Stimulated activated CD8-positive, alpha-beta memory T cell treated with anti-CD3 and anti-CD28 coated beads, Interleukin-4, amount 100 ng/mL, for 4 hours (primary cell): ENCODE measurements around the gene RAB25.
"Not testable (repeated sequence)": the region's sequence is repeated elsewhere in the genome, so short reads cannot be mapped to it uniquely, and the experiment has no call there.

Source experiments
- DNase-seq, 2 donors: peaks; one replicate each; pipeline ENCODE4 v3.0.0-alpha.2; 2020; ENCODE audit warnings: low read depth in 2 of 2, low spot score in 1 of 2

The RAB25 gene

GRCh38 chr1:156060937-156061636 lies at the start of gene RAB25:
RAB25 (plus strand) TSS chr1:156061160; CDS start chr1:156061401, 241 bp downstream.
- no peak for DNase-seq

- no peak for DNase-seq
Observed at GRCh38 chr1:156012051-156012817, 48.7 kb upstream of the RAB25 start.

- no peak for DNase-seq
Observed at GRCh38 chr1:156014829-156015228, 46.1 kb upstream of the RAB25 start.

GRCh38 chr1:156019946-156020292 lies 41.0 kb upstream of the RAB25 start:
- DNase-seq = no peak

- peak; percentile 67 to 75 for DNase-seq
Observed at GRCh38 chr1:156020293-156021092, 40.5 kb upstream of the RAB25 start, which contains the start of gene SSR2. SSR2 (minus strand) TSS chr1:156020951; CDS start chr1:156020167, 784 bp downstream.

GRCh38 chr1:156021093-156021428 lies 39.9 kb upstream of the RAB25 start:
- DNase-seq = no peak

GRCh38 chr1:156021954-156022353 lies 39.0 kb upstream of the RAB25 start:
- no peak for DNase-seq

- DNase-seq = no peak
Observed at GRCh38 chr1:156024801-156025200, 36.2 kb upstream of the RAB25 start.

GRCh38 chr1:156025876-156026275 lies 35.1 kb upstream of the RAB25 start:
- DNase-seq = no peak

GRCh38 chr1:156026588-156026987 lies 34.4 kb upstream of the RAB25 start:
- DNase-seq = no peak

- DNase-seq = no peak
Observed at GRCh38 chr1:156033011-156033410, 27.9 kb upstream of the RAB25 start.

GRCh38 chr1:156034991-156035390 lies 26.0 kb upstream of the RAB25 start:
- not testable (repeated sequence) for DNase-seq

GRCh38 chr1:156042828-156043227 lies 18.1 kb upstream of the RAB25 start:
- no peak for DNase-seq

- no peak for DNase-seq
Observed at GRCh38 chr1:156045076-156045475, 15.9 kb upstream of the RAB25 start.

- DNase-seq = no peak
Observed at GRCh38 chr1:156048663-156049258, 12.2 kb upstream of the RAB25 start.

- DNase-seq = no peak
Observed at GRCh38 chr1:156050376-156050775, 10.6 kb upstream of the RAB25 start.

- no peak for DNase-seq
Observed at GRCh38 chr1:156051011-156051725, 9.8 kb upstream of the RAB25 start.

- peak; percentile 35 to 55 for DNase-seq
Observed at GRCh38 chr1:156052862-156053767, 7.8 kb upstream of the RAB25 start.

GRCh38 chr1:156053768-156054499 lies 7.0 kb upstream of the RAB25 start, which contains the start of gene UBQLN4:
UBQLN4 (minus strand) TSS chr1:156053798; CDS start chr1:156053701, 97 bp downstream.
- DNase-seq = peak; percentile 52 to 76
